ENCODE measurements around the gene ILF3.

The ILF3 gene

GRCh38 chr19:10653732-10654609, at the start of gene ILF3:
TSS of gene ILF3 (plus strand) at chr19:10654346. CDS start at chr19:10670606, 16,260 bp downstream.
- peak; percentile 100 for DNase-seq

DNA sequence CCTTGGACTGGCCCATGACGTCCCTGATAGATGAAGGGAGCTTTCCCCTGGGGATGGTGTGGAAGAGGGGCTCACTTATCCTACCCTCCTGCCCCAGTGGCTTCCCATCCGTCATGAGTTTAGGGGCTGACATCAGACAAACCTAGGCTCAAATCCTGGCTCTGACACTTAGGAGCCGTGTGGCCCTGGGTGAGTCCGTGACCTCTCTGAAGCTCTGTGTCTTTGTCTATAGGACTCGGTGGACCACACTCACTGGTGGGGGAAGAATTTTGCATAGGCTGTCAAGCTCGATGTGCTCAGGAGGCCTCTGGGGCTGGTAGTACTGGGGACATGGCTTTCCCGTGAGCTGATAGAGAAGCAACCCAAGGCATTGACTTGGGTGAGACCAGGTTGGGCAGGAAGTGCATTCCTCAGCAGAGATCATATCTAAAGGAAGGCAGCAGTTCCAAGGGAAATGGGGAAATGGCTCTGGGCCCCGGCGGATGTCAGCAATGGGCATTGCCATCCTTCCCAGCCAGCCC, 49.6 kb upstream of the ILF3 start:
- DNase-seq: no peak

DNA sequence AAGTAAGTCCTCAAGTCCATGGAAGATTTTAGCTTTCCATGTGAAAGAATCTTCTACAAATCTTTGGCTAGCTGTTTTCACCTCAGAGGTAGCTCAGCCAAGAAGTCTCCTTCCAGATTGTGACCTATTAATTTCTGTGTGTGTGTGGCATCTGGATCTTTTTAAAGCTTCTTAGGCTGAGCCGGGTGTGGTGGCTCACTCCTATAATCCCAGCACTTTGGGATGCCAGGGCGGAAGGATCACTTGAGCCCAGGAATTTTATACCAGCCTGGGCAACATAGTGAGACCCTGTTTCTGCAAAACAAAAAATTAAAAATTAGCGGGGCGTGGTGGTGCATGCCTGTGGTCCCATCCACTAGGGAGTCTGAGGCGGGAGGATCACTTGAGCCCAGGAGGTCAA, 42.2 kb upstream of the ILF3 start:
- no peak for DNase-seq

GRCh38 chr19:10612499-10613119, 41.5 kb upstream of the ILF3 start:
- no peak for DNase-seq

DNA sequence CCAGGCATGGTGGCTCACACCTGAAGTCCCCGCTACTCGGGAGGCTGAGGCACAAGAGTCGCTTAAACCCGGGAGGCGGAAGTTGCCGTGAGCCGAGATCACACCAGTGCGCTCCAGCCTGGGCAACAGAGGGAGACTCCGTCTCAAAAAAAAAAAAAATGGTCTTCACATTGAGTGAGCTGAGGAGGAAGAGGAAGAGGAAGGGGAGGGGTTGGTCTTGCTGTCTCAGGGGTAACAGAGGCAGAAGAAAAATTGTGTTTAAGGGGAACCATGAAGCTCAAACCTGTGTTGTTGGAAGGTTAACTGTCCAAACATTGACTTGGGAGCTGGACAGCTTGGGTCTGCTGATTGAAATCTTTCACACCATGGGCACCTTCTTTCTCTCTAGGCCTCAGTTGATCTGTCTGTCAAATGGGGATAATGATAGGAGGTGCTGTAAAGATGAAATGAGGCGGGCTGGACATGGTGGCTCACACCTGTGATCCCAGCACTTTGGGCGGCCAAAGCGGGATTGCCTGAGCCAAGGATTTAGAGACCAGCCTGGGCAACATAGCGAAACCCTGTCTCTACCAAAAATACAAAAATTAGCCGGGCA, 38.6 kb upstream of the ILF3 start:
- no peak for DNase-seq

DNA sequence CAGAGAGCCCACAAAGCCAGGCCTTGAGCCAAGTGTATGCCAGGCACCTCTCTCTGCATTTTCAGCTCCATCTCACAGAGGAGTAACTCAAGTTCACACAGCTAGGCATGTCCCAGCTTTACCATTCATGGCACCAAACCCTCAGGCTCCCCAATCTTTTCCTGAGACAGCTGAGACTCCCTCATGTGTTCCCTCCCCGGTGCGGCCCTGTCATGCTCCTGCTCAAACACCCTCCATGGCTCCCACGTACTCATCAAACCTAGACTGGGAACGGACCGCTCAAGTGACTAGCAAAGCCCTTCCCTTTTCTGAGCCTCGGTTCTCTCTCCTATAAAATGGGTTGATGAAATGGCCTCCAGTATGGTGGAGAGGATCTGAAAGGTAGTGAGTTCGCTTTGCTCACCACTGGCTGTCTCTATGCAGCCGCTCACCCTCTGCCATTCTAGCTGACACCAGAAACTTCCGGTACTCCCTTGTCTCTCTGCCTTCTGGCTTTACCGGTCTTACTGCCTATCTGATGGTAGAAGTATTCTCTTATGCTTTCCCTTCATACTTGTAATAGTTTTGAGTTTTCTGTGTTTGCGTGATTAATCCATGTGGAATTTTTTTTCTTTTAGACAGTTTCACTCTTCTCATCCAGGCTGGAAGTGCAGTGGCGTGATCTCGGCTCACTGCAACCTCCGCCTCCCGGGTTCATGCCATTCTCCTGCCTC, 36.6 kb upstream of the ILF3 start:
- DNase-seq: peak; percentile 82

DNA sequence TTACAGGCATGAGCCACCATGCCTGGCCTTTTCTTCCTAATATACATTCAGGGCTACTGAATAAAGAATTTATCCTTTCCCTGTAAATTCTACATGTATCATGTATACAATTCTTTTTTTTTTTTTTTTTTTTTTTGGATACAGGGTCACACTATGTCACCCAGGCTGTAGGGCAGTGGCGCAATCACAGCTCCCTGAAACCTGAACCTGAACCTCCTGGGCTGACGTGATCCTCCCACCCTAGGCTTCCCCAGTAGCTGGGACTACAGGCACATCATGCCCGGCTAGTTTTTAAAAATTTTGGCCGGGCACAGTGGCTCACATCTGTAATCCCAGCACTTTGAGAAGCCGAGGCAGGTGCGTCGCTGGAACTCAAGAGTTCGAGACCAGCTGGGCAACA, 35.3 kb upstream of the ILF3 start:
- DNase-seq: no peak

DNA sequence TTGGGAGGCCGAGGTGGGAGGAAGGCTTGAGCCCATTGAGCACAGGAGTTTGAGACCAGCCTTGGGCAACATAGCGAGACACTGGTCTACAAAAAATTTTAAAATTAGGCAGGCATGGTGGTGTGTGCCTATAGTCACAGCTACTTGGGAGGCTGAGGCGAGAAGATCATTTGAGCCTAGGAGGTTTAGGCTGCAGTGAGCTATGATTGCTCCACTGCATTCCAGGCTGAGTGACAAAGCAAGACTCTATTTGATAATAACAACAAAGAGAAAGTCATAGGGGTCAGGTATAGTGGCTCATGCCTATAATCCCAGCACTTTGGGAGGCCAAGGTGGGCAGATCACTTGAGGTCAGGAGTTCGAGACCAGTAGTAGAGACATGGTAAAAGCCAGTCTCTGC, 33.4 kb upstream of the ILF3 start:
- no peak for DNase-seq

DNA sequence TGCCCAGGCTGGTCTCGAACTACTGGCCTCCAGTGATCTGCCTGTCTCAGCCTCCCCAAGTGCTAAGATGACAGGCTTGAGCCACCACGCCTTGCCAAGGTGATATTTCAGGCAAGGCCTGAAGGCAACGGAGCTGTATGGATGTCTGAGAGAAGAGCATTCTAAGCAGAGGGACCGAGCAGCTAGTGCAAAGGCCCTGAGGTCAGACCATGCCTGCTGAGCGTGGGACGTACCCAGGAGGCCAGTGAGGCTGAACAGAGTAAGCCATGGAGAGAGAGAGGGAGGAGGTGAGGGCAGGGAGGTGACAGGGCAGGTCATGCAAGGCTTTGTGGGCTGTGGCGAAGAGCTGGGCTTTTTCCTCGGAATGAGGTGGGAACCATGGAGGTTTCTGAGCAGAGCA, 32.2 kb upstream of the ILF3 start:
- no peak for DNase-seq

DNA sequence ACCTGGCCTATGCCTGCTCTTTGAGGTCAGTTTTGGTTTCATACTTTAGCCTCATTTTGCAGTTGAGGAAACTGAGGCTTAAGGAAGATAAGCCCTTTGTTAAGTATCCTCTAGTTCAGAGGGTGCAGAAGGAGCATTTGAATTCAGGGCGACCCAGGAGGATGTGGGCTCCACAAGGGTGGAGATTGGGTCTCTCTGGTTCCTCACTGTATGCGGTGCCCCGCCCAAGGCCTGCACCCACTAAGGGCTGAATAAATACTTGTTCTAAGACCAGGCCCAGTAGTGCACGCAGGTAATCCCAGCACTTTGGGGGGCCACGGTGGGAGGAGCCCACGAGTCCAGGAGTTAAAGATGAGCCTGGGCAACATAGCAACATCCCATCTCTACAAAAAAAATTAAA, 29.6 kb upstream of the ILF3 start:
- no peak for DNase-seq

- peak; percentile 31 for DNase-seq
Measured at GRCh38 chr19:10625003-10625761, 29.0 kb upstream of the ILF3 start, which contains the start of gene SLC44A2. TSS of gene SLC44A2 (plus strand) at chr19:10625553. CDS start at chr19:10625634, 81 bp downstream.

GRCh38 chr19:10625762-10626138, 28.4 kb upstream of the ILF3 start:
- no peak for DNase-seq

- no peak for DNase-seq
Measured at GRCh38 chr19:10631874-10632273, 22.3 kb upstream of the ILF3 start.

DNA sequence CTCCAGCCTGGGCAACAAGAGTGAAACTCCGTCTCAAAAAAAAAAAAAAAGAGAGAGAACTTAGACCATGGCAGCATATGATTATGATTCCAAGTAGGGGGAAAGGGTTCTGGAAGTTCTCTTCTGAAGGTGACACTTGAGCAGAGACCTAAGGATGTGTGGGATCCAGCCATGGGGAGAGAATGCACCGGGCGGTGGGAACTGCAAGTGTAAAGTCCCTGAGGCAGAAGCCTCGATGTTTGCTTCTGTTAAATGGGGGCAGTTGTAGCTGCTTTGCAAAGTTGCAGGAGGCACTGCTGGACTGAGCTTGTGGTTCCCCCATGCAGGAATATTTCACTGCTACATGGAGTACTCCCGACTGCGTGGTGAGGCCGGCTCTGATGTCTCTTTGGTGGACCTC, 19.7 kb upstream of the ILF3 start:
- DNase-seq: no peak

DNA sequence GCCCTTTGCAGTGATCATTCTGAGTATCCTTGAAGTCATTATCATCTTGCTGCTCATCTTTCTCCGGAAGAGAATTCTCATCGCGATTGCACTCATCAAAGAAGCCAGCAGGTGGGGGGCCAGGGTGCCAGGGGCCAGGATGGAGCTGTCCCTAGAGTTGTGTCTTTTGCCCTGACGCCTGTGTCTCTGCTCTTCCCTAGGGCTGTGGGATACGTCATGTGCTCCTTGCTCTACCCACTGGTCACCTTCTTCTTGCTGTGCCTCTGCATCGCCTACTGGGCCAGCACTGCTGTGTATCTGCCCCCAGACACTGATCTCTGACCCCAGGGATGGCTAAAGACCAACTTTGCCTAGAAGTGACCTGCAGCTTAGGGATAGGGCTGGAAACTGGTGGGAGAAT, 19.2 kb upstream of the ILF3 start:
- DNase-seq: no peak

GRCh38 chr19:10636304-10636972, 17.7 kb upstream of the ILF3 start:
- DNase-seq: no peak

DNA sequence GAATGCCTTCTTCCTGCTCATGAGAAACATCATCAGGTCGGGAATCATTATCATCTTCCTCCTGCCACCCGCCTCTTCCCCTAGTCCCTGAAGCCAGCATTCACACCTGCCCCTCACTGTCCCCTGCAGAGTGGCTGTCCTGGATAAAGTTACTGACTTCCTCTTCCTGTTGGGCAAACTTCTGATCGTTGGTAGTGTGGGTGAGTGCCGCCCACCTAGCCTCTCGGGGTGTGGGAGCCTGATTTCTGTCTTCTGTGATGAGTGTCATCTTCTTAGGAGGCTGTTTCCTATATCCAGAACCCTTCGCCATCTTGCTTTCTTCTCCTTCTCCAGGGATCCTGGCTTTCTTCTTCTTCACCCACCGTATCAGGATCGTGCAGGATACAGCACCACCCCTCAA, 16.3 kb upstream of the ILF3 start:
- DNase-seq: no peak

DNA sequence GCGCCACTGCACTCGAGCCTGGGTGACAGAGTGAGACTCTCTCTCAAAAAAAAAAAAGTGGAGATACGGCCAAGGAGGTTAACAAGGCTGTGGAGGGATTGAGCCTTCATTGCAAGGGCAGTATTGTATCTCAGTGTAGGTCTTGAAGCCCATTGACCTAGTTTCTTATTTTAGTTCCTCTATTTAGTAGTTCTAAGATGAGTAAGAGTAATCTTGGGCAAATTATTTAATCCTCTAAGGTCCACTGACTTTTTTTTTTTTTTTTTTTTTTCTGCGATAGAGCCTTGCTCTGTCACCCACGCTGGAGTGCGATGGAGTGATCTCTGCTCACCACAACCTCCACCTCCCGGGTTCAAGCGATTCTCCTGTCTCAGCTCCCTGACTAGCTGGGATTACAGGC, 14.3 kb upstream of the ILF3 start:
- no peak for DNase-seq

DNA sequence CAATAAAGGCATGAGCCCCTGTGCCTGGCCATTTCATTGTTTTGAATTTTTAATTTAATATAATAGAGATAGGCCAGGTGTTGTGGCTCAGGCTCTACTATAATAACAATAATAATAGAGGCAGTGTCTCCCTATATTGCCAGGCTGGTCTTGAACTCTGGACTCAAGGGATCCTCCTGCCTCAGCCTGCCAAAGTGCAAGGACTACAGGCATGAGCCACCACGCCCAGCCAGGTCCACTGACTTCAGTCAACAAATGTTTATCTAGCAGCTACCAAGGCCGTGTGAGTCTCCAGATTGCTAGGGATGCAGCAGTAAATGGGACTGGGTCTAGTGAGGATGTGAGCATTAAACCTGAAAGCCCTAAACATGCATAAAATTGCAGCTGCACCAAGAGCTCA, 13.8 kb upstream of the ILF3 start:
- no peak for DNase-seq

DNA sequence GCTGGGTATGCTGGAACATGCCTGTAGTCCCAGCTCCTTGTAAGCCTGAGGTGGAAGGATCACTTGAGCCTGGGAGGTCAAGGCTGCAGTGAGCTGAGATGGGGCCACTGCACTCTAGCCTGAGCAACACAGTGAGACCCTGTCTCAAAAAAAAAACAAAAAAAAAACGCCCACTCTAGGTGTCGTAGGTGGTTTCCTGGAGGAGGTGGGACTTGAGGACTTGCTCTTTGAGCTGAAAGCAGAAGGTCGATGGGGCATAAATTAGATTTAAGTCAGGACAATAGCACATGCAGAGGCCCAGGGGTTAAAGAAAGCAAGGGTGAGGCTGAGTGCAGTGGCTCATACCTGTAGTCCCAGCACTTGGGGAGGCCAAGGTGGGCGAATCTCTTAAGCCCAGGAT, 12.9 kb upstream of the ILF3 start:
- DNase-seq: no peak

DNA sequence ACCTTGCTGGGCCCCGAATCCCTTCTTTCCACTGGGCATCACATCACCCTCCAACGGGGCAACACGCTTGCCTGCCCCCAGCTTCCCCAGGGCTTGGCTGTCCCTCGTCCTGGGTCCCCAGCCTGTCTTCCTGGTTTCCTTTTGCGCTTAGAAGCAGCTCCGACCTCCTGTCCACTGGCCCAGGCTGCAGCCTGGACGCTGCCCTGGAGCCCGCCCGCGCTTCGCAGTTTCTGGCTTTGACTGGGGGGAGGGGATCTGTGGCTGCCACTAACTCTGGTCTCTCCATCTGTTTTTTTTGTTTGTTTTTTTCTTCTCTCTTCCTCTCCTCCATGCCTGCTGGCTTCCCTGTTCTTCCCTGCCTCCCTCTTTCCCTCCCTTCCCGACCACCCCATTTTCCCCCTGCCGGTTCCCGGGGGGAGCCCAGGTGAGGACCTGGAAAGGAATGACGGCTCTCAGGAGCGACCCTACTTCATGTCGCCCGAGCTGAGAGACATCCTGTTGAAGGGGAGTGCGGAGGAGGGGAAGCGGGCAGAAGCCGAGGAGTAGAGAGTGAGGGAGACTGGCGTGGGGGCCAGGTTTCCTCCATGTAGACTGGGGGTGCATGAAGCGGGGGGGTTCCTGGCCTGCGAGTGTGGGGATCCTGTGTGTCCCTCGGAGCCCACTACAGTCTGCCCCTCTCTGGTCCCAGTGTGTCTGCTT, 11.5 kb upstream of the ILF3 start:
- DNase-seq: no peak

Measured in fibroblast of skin of right quadriceps (primary cell).